Endothelial cell of umbilical vein (primary cell): ENCODE results near the gene UBE2M. TPM values are rescaled to one million over a fixed set of nuclear protein-coding genes. Genes with fewer than 3 reads are reported as not detected.

Experiments used
- BruUV-seq: library from RNA; stranded (reverse); fragments of 400-500 nt; replicated peaks from 2 replicates; lab custom pipeline; 2021; lab: Mats Ljungman, UMichigan
- CTCF ChIA-PET: fragments of 300-600, 350-600 bp; sonication (Branson Sonifier 250); formaldehyde crosslinking; loops from one replicate; lab custom pipeline; 2021; ENCODE audit warnings: antibody characterized with exemption, inconsistent platforms; lab: Charles Lee
- POLR2A ChIA-PET: fragments of 300-600, 350-600 bp; sonication (Branson Sonifier 250); formaldehyde crosslinking; loops from one replicate; lab custom pipeline; 2021; ENCODE audit warnings: antibody characterized with exemption, inconsistent platforms; lab: Charles Lee
- DNase-seq: peaks from one replicate; pipeline ENCODE4 v3.0.0-alpha.2; 2011; ENCODE audit warnings: low read depth, low spot score
- FAIRE-seq: peaks from 2 replicates; lab custom pipeline; 2011; peaks lifted over from hg19 to GRCh38; lab: Jason Lieb, UNC
- H2AFZ ChIP-seq: 2 replicates; pipeline ENCODE4 v1.6.0; 2012; ENCODE audit warnings: low read depth, low read length, control low read depth, inconsistent platforms
- H3K27ac ChIP-seq: 2 replicates; pipeline ENCODE4 v1.5.1; 2011; ENCODE audit warnings: low read depth, mild to moderate bottlenecking, control low read depth, low read length, moderate library complexity; ENCODE audit not compliant: insufficient read depth
- H3K27me3 ChIP-seq, 2 experiments: 2 replicates each; pipeline versions ENCODE4 v1.6.0 to v1.6.1; 2011; ENCODE audit warnings: low read length in 2 of 2, mixed read lengths in 1 of 2; ENCODE audit not compliant: control insufficient read depth in 2 of 2, insufficient read depth in 2 of 2
- H3K36me3 ChIP-seq, 2 experiments: 2 replicates in 1 of 2; 3 replicates in 1 of 2; pipeline ENCODE4 v1.5.1; 2011; ENCODE audit warnings: low read length in 2 of 2, mild to moderate bottlenecking in 1 of 2, moderate library complexity in 1 of 2; ENCODE audit not compliant: control insufficient read depth in 2 of 2, insufficient read depth in 2 of 2; ENCODE audit errors: extremely low read depth in 1 of 2
- H3K4me1 ChIP-seq: 3 replicates; pipeline ENCODE4 v1.5.1; 2011; ENCODE audit warnings: mild to moderate bottlenecking, low read length; ENCODE audit not compliant: control insufficient read depth, insufficient read depth; ENCODE audit errors: extremely low read depth
- H3K4me2 ChIP-seq: 2 replicates; pipeline ENCODE4 v1.6.1; 2011; ENCODE audit warnings: low read length, control low read depth, mixed read lengths; ENCODE audit not compliant: insufficient read depth
- H3K4me3 ChIP-seq, 3 experiments: fragments of 200-600 bp in 1 of 3; sonication (generic), shearing (Covaris generic) in 1 of 3; replicated peaks in 1 of 3; 2 replicates each; pipeline ENCODE4 v1.5.1; 2011 to 2016; ENCODE audit warnings: control low read depth in 3 of 3, low read length in 3 of 3, mild to moderate bottlenecking in 2 of 3, inconsistent platforms in 1 of 3, low read depth in 1 of 3, moderate library complexity in 1 of 3; ENCODE audit not compliant: insufficient read depth in 1 of 3
- H3K79me2 ChIP-seq: 2 replicates; pipeline ENCODE4 v1.6.0; 2012; ENCODE audit warnings: low read length, inconsistent platforms; ENCODE audit not compliant: control insufficient read depth, insufficient read depth
- H3K9ac ChIP-seq: replicated peaks from 2 replicates; pipeline ENCODE3; 2011; ENCODE audit warnings: low read length, control low read depth; ENCODE audit not compliant: insufficient read depth; ENCODE audit errors: extremely low read depth
- H3K9me1 ChIP-seq: replicated peaks from 3 replicates; pipeline ENCODE4 v1.6.0; 2011; ENCODE audit warnings: mild to moderate bottlenecking, low read length; ENCODE audit not compliant: control insufficient read depth, insufficient read depth; ENCODE audit errors: extremely low read depth
- H3K9me3 ChIP-seq: replicated peaks from 2 replicates; pipeline ENCODE4 v1.5.1; 2012; ENCODE audit warnings: low read length, inconsistent platforms; ENCODE audit not compliant: control insufficient read depth, insufficient read depth
- H4K20me1 ChIP-seq: replicated peaks from 2 replicates; pipeline ENCODE3; 2011; ENCODE audit warnings: mild to moderate bottlenecking, low read length; ENCODE audit not compliant: control insufficient read depth, insufficient read depth; ENCODE audit errors: extremely low read depth
- CTCF ChIP-seq, 2 donors: IDR thresholded peaks; 1 replicate in 1 of 2; 2 replicates in 1 of 2; pipeline ENCODE4 v1.5.1; 2011; ENCODE audit warnings: low read length in 2 of 2, mild to moderate bottlenecking in 2 of 2, moderate library complexity in 2 of 2, control low read depth in 1 of 2, inconsistent platforms in 1 of 2, low read depth in 1 of 2; ENCODE audit not compliant: insufficient read depth in 1 of 2; ENCODE audit errors: extremely low read depth in 1 of 2
- EZH2 ChIP-seq: IDR thresholded peaks from 2 replicates; pipeline ENCODE4 v1.6.1; 2012; ENCODE audit warnings: borderline replicate concordance, low read depth, mild to moderate bottlenecking, moderate library complexity, low read length, inconsistent platforms; ENCODE audit not compliant: severe bottlenecking
- FOS ChIP-seq: IDR thresholded peaks from 2 replicates; pipeline ENCODE4 v1.6.1; 2011; ENCODE audit warnings: mild to moderate bottlenecking, low read length, moderate library complexity, borderline replicate concordance; ENCODE audit not compliant: insufficient read depth
- GATA2 ChIP-seq: IDR thresholded peaks from 2 replicates; pipeline ENCODE4 v1.7.0; 2011; ENCODE audit warnings: low read depth, mild to moderate bottlenecking, moderate library complexity, mixed read lengths, low read length; ENCODE audit not compliant: insufficient read length, insufficient read depth
- JUN ChIP-seq: IDR thresholded peaks from 2 replicates; pipeline ENCODE4 v1.6.1; 2011; ENCODE audit warnings: borderline replicate concordance, low read depth; ENCODE audit not compliant: insufficient read length, insufficient read depth
- MAX ChIP-seq: IDR thresholded peaks from 2 replicates; pipeline ENCODE4 v1.6.1; 2011; ENCODE audit not compliant: insufficient read depth, insufficient read length
- MYC ChIP-seq: IDR thresholded peaks from one replicate; pipeline ENCODE4 v1.6.1; 2011; ENCODE audit warnings: mild to moderate bottlenecking, low read depth, low read length
- POLR2A ChIP-seq: IDR thresholded peaks from 2 replicates; pipeline ENCODE4 v1.6.1; 2012; ENCODE audit warnings: low read depth, mild to moderate bottlenecking, control low read depth, low read length
- POLR2AphosphoS5 ChIP-seq: IDR thresholded peaks from 2 replicates; pipeline ENCODE4 v1.6.1; 2012; ENCODE audit warnings: low read depth, mild to moderate bottlenecking, control low read depth, low read length, moderate library complexity; ENCODE audit not compliant: insufficient read depth
- dilution Hi-C: fragments of 300-500 bp; cut with MboI; formaldehyde crosslinking; loops from one replicate; pipeline ENCODE4 v1.15.0; 2019; ENCODE audit warnings: low sequenced_read_pairs; ENCODE audit not compliant: extremely low pct_ligation_motif_present
- intact Hi-C: fragments of 100-400 bp; cut with micrococcal nuclease; formaldehyde crosslinking; loops from one replicate; pipeline ENCODE4 v1.10.0; 2022
- polyA plus RNA-seq, 4 experiments: library from polyadenylated mRNA; depleted of rRNA in 3 of 4; stranded (reverse) in 3 of 4; unstranded in 1 of 4; fragments of >200 nt; gene quantifications; 2 replicates each; pipeline versions ENCODE4 v1.2.1 to v1.2.3, GENCODE V29; 2011 to 2012; ENCODE audit warnings: missing spikeins in 1 of 4
- total RNA-seq: library from RNA; stranded (reverse); gene quantifications from 2 replicates; pipeline ENCODE4 v1.2.3, GENCODE V29; 2021

Gene UBE2M
- total and polyA plus RNA-seq, 2 donors (not counting 3 experiments of a cell fraction or from before 2014, with no cell fraction given) = 87.8 to 102 TPM

GRCh38 chr19:58520257-58520599, 38.2 kb downstream of the UBE2M start:
- H3K9me3 ChIP-seq = no peaks in the 10 kb centered on the region
- POLR2A ChIA-PET = interaction anchor here (1.1 to 3.4 kb wide), 3 partner anchors 24 to 55 kb away, joined by 6 to 20 read pairs (median 17); partner anchors contain the start of gene TRIM28

More at GRCh38 chr19:58520257-58520599, 38.2 kb downstream of the UBE2M start:
- Histone ChIP-seq H3K4me1 (peaks cover 19% of the 10 kb centered on the region), H3K9ac (peak overlapping the region; percentile 91), H3K79me2 (peaks cover 30% of the 10 kb centered on the region), H3K27me3 (no peaks in the 10 kb centered on the region), H4K20me1 (no peaks in the 10 kb centered on the region), H3K27ac (peak overlapping the region; percentile 69), H3K36me3 (peaks cover 0 to 11% of the 10 kb centered on the region in 2 experiments), H2AFZ (peak overlapping the region; percentile 81), H3K9me1 (no peaks in the 10 kb centered on the region), H3K4me3 (peak overlapping the region; percentile 58 to 83 (median 73)), H3K4me2 (peak overlapping the region; percentile 84)
- CTCF ChIA-PET = interaction anchor here (0.6 to 4.6 kb wide), 25 partner anchors 8 to 302 kb away, joined by 3 to 111 read pairs (median 8); partner anchors contain the start of genes CHMP2A, MZF1, SLC27A5 and TRIM28
- DNase-seq (no peak), FAIRE-seq (no peak)
- TF ChIP-seq POLR2A (no peak), GATA2 (no peak), MAX (no peak), JUN (no peak), CTCF (IDR thresholded peaks at IDR 0.05; ENCODE audit: extremely low read depth in 1 of 2, insufficient read depth in 1 of 2, low read depth in 1 of 2, low read length in 2 of 2) (no peak), EZH2 (no peak), POLR2AphosphoS5 (no peak), MYC (no peak), FOS (no peak)
- intact Hi-C loops (no loop called here), dilution Hi-C loops (no loop called here)
- TSS peak; percentile 91 for BruUV-seq
